Activated naive CD8-positive, alpha-beta T cell (primary cell): ENCODE data around the gene FOXQ1.
A peak's percentile ranks its signal among the peaks of the same experiment; 100 is the strongest.

Experiments
- H3K27ac Mint-ChIP-seq: one replicate; pipeline ENCODE4 v1.8.0; 2021; ENCODE audit warnings: mixed read lengths
- H3K27me3 Mint-ChIP-seq: one replicate; pipeline ENCODE4 v1.8.0; 2021; ENCODE audit warnings: mixed read lengths
- H3K36me3 Mint-ChIP-seq: one replicate; pipeline ENCODE4 v1.8.0; 2021; ENCODE audit warnings: mixed read lengths
- H3K4me1 Mint-ChIP-seq: one replicate; pipeline ENCODE4 v1.8.0; 2021; ENCODE audit warnings: low read depth, mixed read lengths
- H3K4me3 Mint-ChIP-seq: one replicate; pipeline ENCODE4 v1.8.0; 2021; ENCODE audit warnings: mild to moderate bottlenecking, mixed read lengths
- H3K9me3 Mint-ChIP-seq: one replicate; pipeline ENCODE4 v1.8.0; 2021; ENCODE audit warnings: low read depth, mixed read lengths

The FOXQ1 gene, protein sequence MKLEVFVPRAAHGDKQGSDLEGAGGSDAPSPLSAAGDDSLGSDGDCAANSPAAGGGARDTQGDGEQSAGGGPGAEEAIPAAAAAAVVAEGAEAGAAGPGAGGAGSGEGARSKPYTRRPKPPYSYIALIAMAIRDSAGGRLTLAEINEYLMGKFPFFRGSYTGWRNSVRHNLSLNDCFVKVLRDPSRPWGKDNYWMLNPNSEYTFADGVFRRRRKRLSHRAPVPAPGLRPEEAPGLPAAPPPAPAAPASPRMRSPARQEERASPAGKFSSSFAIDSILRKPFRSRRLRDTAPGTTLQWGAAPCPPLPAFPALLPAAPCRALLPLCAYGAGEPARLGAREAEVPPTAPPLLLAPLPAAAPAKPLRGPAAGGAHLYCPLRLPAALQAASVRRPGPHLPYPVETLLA

DNA sequence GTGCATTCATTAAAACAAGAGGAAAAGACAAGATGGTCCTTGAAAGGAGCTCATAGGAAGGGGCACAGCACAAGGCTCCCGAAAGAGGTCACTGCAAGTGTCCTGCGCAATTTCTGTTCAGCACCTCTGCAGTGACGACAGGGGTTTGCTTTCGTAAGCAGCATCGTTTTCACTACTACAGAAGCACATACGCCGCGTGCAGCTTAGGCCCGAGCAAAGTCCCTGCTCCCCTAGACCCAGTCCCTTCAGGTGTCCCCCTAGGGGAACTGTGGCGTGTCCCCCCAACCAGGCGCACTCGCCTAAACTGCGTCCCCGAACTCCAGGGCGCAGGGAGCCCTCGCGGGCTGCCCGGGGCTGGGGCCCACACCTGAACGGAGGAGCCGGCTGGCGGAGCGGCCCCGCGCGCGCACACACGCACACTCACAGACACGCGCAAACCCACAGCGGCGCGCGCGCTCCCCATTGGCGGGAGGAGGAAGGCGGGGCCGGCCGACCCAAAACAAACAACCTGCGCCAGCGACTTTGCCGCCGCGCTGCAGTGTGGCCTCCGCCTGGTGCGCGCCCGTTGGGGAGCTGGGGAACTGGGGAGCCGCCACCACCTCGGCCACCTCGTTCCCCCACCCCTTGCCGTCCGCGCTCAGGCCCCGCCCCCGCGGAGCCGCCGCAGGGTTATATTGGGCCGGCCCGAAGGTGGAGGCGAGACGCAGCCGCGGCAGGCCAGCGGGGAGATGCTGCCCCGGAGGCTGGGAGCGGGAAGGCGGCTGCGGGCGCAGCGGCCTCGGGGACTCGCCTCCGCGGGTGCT is at the start of gene FOXQ1:
Gene FOXQ1 (plus strand): TSS at position 699 of the 803 bp plus-strand sequence. CDS start 607 bp downstream, outside the sequence.
- Mint-ChIP-seq H3K4me1 (peaks cover 27% of the 10 kb centered on the region), H3K27me3 (peaks cover 40% of the 10 kb centered on the region), H3K27ac (peak within 1 kb of the TSS; percentile 61), H3K9me3 (peaks cover under 1% of the 10 kb centered on the region), H3K36me3 (no peaks in the 10 kb centered on the region), H3K4me3 (peak within 1 kb of the TSS; percentile 79)

DNA sequence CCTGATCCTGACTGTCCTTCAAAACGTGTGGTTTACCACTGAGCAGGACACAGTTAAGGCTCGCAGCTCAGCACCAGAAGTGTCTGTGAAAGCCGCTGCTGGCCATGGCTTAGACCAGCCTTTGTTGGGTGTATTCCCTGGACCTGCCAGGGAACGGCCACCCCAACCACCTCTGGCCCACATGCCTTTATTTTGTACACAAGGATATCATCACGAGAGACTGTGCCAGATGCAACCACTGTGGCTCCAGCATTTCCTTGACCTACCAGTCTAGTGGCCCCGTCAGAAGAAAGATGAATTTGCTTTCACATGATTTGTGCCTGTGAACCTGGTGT is 49.2 kb upstream of the FOXQ1 start:
- Mint-ChIP-seq H3K9me3 (no peaks in the 10 kb centered on the region), H3K36me3 (no peaks in the 10 kb centered on the region), H3K27me3 (peaks cover 10% of the 10 kb centered on the region), H3K4me3 (no peak overlapping the region), H3K27ac (no peak overlapping the region), H3K4me1 (no peaks in the 10 kb centered on the region)

DNA sequence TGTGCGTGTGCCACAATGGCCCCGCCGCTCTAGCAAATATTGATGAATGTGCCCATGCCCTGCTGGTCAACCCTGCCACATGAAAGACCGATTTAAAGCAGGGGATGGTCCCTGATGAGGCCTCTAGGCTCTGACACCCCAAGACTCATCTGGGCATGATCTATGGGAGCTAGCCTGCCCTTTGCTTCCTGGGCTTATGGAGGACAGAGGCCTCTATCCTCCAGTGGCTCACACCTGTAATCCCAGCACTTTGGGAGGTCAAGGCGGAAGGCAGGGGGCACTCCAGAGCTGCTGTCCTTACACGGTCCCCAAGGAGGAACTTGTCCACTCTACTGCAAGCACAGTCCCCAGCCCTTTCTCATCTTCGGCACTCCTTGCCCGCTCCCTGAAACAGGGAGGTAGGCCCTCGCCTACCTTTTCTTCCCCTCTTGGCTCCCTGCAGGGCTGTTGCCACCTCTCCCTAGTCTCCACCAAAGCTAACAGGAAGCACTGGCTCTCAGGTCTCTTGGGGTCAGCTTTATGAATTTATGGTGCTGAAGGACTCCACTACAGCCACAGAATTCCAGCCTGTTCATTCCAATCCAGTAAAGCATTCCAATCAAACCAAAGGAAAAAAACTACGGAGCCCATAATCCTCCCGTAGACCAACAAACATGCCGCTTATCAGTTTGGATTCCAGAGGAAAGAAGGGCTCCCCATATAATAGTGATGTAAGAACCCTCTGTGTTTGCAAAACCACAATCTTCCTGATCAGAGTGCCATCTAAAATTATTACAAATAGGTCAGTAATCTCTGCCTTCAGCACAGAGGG is 48.7 kb upstream of the FOXQ1 start:
- H3K27ac Mint-ChIP-seq: no peak overlapping the region
- peaks cover 10% of the 10 kb centered on the region for H3K27me3 Mint-ChIP-seq
- H3K36me3 Mint-ChIP-seq: no peaks in the 10 kb centered on the region
- H3K4me1 Mint-ChIP-seq: no peaks in the 10 kb centered on the region
- no peaks in the 10 kb centered on the region for H3K9me3 Mint-ChIP-seq
- no peak overlapping the region for H3K4me3 Mint-ChIP-seq

GRCh38 chr6:1263850-1264377 is 48.0 kb upstream of the FOXQ1 start:
- Mint-ChIP-seq H3K4me3 (no peak overlapping the region), H3K4me1 (no peaks in the 10 kb centered on the region), H3K27me3 (peaks cover 12% of the 10 kb centered on the region), H3K36me3 (no peaks in the 10 kb centered on the region), H3K27ac (no peak overlapping the region), H3K9me3 (no peaks in the 10 kb centered on the region)

DNA sequence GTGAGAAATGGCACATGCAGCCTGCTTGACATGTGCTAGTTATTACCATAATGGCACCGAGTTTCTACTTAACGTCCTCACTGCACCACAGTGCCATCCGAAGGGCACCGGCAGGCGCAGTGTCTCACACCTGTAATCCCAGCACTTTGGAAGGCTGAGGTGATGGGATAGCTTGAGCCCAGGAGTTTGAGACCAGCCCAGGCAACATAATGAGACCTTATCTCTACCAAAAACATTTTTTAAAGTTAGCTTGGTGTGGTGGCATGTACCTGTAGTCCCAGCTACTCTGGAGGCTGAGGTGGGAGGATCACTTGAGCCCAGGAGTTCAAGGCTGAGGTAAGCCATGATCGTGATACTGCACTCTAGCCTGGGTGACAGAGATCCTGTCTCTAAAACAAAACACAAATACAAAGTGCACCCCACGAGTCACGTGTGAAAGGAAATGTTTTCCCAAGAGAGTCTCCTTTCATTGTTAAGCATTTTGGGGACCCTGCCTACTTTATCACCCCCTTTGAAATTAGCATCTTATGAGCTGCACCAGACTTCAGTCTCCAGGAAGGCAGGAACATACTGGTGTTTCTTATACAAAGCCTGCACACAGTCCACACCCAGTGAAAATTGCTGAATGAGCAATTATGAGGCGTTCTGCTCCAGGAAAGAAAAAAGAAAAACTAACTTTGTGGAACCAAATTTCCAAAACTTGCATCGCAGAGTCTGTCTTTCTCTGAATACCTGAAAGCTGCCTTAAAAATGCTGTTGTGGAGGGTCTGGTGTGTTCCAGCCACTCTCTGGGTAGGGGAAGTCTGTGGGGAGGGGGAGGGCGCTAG is 47.1 kb upstream of the FOXQ1 start:
- H3K9me3 Mint-ChIP-seq: no peaks in the 10 kb centered on the region
- no peaks in the 10 kb centered on the region for H3K36me3 Mint-ChIP-seq
- no peak overlapping the region for H3K27ac Mint-ChIP-seq
- H3K4me1 Mint-ChIP-seq: no peaks in the 10 kb centered on the region
- H3K4me3 Mint-ChIP-seq: no peak overlapping the region
- peaks cover 10% of the 10 kb centered on the region for H3K27me3 Mint-ChIP-seq

DNA sequence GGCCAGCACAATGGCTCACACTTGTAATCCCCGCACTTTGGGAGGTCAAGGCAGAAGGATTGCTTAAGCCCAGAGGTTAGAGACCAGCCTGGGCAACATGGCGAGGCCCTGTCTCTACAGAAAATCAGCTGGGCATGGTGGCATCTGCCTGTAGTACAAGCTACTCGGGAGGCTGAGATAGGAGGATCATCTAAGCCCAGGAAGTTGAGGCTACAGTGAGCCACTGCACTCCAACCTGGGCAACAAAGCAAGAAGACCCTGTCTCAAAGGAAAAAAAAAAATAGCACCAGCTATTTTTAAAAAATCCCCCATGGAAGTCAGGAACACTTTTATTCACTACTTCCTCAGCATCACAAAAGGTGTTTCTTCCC is 45.2 kb upstream of the FOXQ1 start:
- Mint-ChIP-seq H3K36me3 (no peaks in the 10 kb centered on the region), H3K27ac (no peak overlapping the region), H3K4me1 (no peaks in the 10 kb centered on the region), H3K27me3 (peaks cover 11% of the 10 kb centered on the region), H3K9me3 (no peaks in the 10 kb centered on the region), H3K4me3 (no peak overlapping the region)

GRCh38 chr6:1267057-1267732 is 44.7 kb upstream of the FOXQ1 start:
- no peak overlapping the region for H3K4me3 Mint-ChIP-seq
- no peaks in the 10 kb centered on the region for H3K4me1 Mint-ChIP-seq
- H3K9me3 Mint-ChIP-seq: peaks cover under 1% of the 10 kb centered on the region
- H3K27me3 Mint-ChIP-seq: peaks cover 13% of the 10 kb centered on the region
- no peaks in the 10 kb centered on the region for H3K36me3 Mint-ChIP-seq
- H3K27ac Mint-ChIP-seq: no peak overlapping the region

GRCh38 chr6:1267790-1268762 is 43.8 kb upstream of the FOXQ1 start:
- H3K27me3 Mint-ChIP-seq: peaks cover 18% of the 10 kb centered on the region
- H3K4me1 Mint-ChIP-seq: no peaks in the 10 kb centered on the region
- H3K27ac Mint-ChIP-seq: no peak overlapping the region
- no peak overlapping the region for H3K4me3 Mint-ChIP-seq
- peaks cover 8% of the 10 kb centered on the region for H3K9me3 Mint-ChIP-seq
- H3K36me3 Mint-ChIP-seq: no peaks in the 10 kb centered on the region

DNA sequence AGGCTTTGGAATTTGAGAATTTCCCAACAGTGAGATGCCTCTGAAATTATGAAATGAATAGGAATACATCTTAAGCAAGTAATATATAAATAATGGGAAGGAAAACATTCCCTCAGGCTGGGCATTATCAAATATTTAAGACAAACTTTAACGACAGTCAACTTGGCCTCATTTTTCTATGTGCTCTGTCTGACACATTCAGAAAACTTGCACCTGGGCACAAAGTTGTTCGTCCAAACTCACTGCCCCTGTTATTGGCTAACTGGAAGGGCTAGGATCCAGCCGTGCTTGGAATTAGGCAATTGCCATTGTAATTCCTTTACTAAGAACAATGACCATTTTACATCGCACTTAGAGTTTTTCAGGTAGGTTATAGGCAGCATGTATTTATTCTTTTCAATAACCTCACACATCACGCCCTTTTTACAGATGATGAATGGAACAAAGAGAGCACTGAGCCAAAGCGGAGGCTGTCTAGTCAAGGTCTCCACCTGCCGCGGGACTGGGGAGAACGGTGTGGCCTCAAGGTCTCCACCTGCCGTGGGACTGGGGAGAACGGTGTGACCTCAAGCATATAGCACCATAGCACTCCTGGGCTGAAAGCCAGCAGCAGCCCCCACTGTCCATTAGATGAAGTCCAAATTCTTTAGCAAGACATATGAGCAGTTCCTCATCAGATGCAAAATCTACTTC is 40.7 kb upstream of the FOXQ1 start:
- H3K9me3 Mint-ChIP-seq: peaks cover 13% of the 10 kb centered on the region
- no peaks in the 10 kb centered on the region for H3K4me1 Mint-ChIP-seq
- no peak overlapping the region for H3K4me3 Mint-ChIP-seq
- H3K36me3 Mint-ChIP-seq: no peaks in the 10 kb centered on the region
- H3K27ac Mint-ChIP-seq: no peak overlapping the region
- H3K27me3 Mint-ChIP-seq: peaks cover 18% of the 10 kb centered on the region

DNA sequence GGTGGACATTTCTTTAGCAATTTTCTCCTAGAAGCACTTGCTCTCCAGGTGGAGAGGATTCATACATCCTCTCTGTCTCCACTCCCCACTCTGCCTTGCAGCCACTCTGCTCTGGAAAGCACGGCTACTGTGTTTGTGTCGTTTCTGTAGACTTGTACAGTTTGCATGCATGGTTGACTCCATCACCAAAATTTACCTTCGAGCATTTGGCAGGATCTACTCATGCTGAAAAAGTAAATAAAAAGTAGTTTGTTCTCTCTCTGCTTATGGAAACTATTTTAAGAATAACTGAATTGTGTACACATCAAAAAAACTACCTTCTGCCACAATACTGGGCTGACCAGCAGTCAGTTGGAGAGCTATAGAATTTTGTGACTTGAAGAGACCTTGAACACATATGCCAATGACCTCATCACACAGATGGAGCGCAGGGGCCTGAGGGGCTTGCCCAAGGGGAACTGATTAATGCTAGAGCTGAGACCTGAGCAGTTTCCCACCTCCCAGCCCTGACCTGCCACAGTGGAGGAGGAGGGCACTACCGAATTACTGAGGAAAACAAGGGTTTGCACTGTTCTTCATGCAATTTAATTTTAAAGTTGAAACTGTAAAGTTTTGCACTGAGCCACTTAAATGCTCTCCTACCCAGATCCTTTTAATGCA is 33.7 kb upstream of the FOXQ1 start:
- H3K4me3 Mint-ChIP-seq: no peak overlapping the region
- H3K27me3 Mint-ChIP-seq: peaks cover 10% of the 10 kb centered on the region

DNA sequence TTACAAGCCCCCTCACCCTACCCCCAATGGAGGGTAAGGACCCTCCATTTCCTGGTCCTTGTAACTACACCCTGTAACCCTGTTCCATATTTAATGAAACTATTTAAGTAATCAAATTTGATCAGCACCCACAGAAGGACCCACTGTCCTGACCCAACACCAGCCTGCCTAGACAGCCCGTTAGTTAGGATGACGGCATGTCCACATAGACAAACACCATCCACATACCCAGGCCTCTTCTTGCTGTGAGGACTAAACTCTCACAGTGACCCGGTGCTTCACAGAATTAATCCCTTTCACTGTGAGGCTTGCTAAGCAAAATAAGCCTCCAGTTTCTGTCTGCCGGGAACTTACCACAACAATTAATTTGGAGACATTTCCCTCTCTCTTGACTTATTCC is 32.8 kb upstream of the FOXQ1 start:
- H3K9me3 Mint-ChIP-seq: peaks cover 2% of the 10 kb centered on the region

More for the DNA sequence above, 33.7 kb upstream of the FOXQ1 start:
- H3K27ac Mint-ChIP-seq: no peak overlapping the region
- H3K4me1 Mint-ChIP-seq: no peaks in the 10 kb centered on the region
- H3K36me3 Mint-ChIP-seq: no peaks in the 10 kb centered on the region
- H3K9me3 Mint-ChIP-seq: peaks cover 4% of the 10 kb centered on the region

GRCh38 chr6:1280666-1281300 is 31.1 kb upstream of the FOXQ1 start:
- H3K4me3 Mint-ChIP-seq: no peak overlapping the region
- H3K9me3 Mint-ChIP-seq: no peaks in the 10 kb centered on the region
- no peaks in the 10 kb centered on the region for H3K4me1 Mint-ChIP-seq
- no peak overlapping the region for H3K27ac Mint-ChIP-seq
- peaks cover 13% of the 10 kb centered on the region for H3K27me3 Mint-ChIP-seq
- H3K36me3 Mint-ChIP-seq: no peaks in the 10 kb centered on the region

More for the DNA sequence above, 32.8 kb upstream of the FOXQ1 start:
- H3K27ac Mint-ChIP-seq: no peak overlapping the region
- H3K36me3 Mint-ChIP-seq: no peaks in the 10 kb centered on the region
- H3K4me3 Mint-ChIP-seq: no peak overlapping the region
- peaks cover 14% of the 10 kb centered on the region for H3K27me3 Mint-ChIP-seq
- no peaks in the 10 kb centered on the region for H3K4me1 Mint-ChIP-seq
